ENCODE results near the gene HTR3D. TPM values are rescaled to one million over a fixed set of nuclear protein-coding genes. Genes with fewer than 3 reads are reported as not detected.
A peak's percentile ranks its signal among the peaks of the same experiment; 100 is the strongest.

HTR3D gene
- polyA plus RNA-seq, 1 donor (not counting 4 experiments of a cell fraction or from before 2014, with no cell fraction given) = not detected

DNA sequence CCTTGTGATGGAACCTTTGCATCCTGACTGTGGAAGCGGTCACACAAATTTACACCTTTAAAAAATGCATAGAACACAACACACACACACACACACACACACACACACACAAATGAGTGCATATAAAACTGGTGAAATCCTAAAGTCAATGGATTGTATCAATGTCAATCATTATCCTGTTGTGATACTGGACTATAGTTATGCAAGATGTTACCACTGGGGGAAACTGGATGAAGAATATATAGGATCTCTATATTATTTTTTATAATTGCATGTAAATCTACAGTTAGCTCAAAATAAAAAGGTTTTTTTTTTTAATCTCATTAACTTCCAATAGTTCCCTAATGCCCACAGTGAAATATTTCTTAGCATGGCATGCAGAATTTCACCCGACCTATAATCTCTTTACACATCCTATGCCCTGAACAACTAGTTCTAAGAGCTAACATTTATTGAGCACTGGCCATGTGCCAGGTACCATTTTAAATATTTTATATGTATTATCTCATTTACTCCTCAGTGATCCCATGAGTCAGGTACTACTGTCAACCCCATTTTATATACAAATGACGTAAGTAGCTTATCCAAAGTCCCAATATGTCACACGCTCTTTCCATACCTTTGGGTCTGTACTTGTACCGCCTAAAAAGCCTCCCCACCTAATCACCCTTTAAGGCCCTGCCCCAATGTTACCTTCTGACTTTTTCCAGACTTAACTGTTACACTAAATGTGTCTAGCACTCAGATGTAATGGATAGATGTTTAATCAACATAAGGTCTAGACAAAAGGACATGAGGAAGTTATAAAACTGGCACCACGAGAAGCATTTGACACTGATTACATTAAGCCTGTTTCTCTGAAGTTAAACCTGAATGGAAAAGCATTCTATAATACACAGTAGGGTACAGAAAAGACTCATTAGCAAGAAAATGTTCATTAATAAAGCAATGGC lies 19.3 kb upstream of the HTR3D start:
- Histone ChIP-seq H3K36me3 (ENCODE audit: control insufficient read depth in 2 of 2, extremely low read depth in 1 of 2, insufficient read depth in 2 of 2, low read length in 2 of 2) (peaks cover 0 to 10% of the 10 kb centered on the region in 2 experiments), H3K4me3 (ENCODE audit: control insufficient read depth in 2 of 3, extremely low read depth in 1 of 3, insufficient read depth in 2 of 3, low read depth in 1 of 3, low read length in 3 of 3) (no peak overlapping the region), H3K9ac (ENCODE audit: control insufficient read depth, extremely low read depth, insufficient read depth, low read length) (no peak overlapping the region), H3K4me1 (ENCODE audit: control insufficient read depth, extremely low read depth, insufficient read depth, low read length) (peaks cover 17% of the 10 kb centered on the region), H3K4me2 (ENCODE audit: control insufficient read depth, extremely low read depth, insufficient read depth, low read depth, low read length) (no peak overlapping the region), H4K20me1 (ENCODE audit: control insufficient read depth, extremely low read depth, insufficient read depth, low read length) (no peaks in the 10 kb centered on the region), H3K9me1 (ENCODE audit: control insufficient read depth, extremely low read depth, insufficient read depth, low read length) (no peaks in the 10 kb centered on the region), H2AFZ (ENCODE audit: control insufficient read depth, low read length) (no peak overlapping the region), H3K9me3 (ENCODE audit: control insufficient read depth, low read depth, low read length) (no peaks in the 10 kb centered on the region), H3K79me2 (ENCODE audit: control insufficient read depth, insufficient read depth, low read length) (peaks cover 21% of the 10 kb centered on the region), H3K27ac (ENCODE audit: control insufficient read depth, insufficient read depth, low read length) (no peak overlapping the region), H3K27me3 (ENCODE audit: control insufficient read depth, extremely low read depth, insufficient read depth, low read length) (no peaks in the 10 kb centered on the region)
- TF ChIP-seq EZH2 (IDR thresholded peaks at IDR 0.05; ENCODE audit: low read length) = no peak
- TF ChIP-seq CTCF (optimal IDR thresholded peaks at IDR 0.05 in 1 of 3, IDR thresholded peaks at IDR 0.05 in 1 of 3, conservative IDR thresholded peaks at IDR 0.05 in 1 of 3; ENCODE audit: extremely low read depth in 1 of 3, insufficient read depth in 2 of 3, low read length in 3 of 3) = no peak
- DNase-seq (ENCODE audit: low read depth, low spot score) (no peak), FAIRE-seq (no peak)
- dilution Hi-C loops (cut with MboI; ENCODE audit: extremely low pct_ligation_motif_present, low sequenced_read_pairs) = no loop called here

DNA sequence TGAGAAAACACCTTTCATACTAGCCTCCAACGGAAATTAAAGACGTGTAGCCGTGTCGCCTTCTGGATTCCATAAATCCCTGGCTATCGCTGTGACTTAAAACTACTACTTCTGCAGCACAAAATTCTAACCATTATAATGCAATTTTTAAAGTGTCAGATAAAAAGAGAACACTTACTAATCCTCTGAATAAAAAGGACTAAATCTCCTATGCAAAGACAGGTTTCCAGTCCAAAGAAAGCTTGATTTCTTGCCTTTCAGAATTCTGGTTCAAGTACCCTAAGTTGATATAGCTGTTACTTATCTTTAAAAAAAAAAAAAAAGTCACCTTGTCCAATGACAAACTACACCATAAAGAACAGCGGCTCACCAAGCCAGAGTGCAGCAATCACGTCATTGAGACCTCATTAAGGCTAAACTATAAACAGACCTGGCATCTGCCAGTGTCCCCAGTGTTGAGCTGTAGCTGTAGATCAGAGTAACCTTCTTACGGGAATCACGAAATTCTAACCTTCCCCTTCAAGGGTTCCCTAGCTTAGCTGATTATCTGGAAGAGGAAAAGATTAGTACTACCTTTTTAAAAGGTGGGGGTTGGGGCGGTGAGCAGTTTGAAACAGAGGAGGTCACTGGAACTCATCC lies 16.0 kb upstream of the HTR3D start:
- peaks cover 0 to 10% of the 10 kb centered on the region in 2 experiments for H3K36me3 ChIP-seq (ENCODE audit: control insufficient read depth in 2 of 2, extremely low read depth in 1 of 2, insufficient read depth in 2 of 2, low read length in 2 of 2)
- H3K27me3 ChIP-seq (ENCODE audit: control insufficient read depth, extremely low read depth, insufficient read depth, low read length) = no peaks in the 10 kb centered on the region
- dilution Hi-C loops (cut with MboI; ENCODE audit: extremely low pct_ligation_motif_present, low sequenced_read_pairs) = no loop called here
- no peaks in the 10 kb centered on the region for H4K20me1 ChIP-seq (ENCODE audit: control insufficient read depth, extremely low read depth, insufficient read depth, low read length)
- H3K9ac ChIP-seq (ENCODE audit: control insufficient read depth, extremely low read depth, insufficient read depth, low read length) = no peak overlapping the region
- H2AFZ ChIP-seq (ENCODE audit: control insufficient read depth, low read length) = no peak overlapping the region
- TF ChIP-seq CTCF (optimal IDR thresholded peaks at IDR 0.05 in 1 of 3, IDR thresholded peaks at IDR 0.05 in 1 of 3, conservative IDR thresholded peaks at IDR 0.05 in 1 of 3; ENCODE audit: extremely low read depth in 1 of 3, insufficient read depth in 2 of 3, low read length in 3 of 3) (no peak), EZH2 (IDR thresholded peaks at IDR 0.05; ENCODE audit: low read length) (no peak)
- H3K27ac ChIP-seq (ENCODE audit: control insufficient read depth, insufficient read depth, low read length) = no peak overlapping the region
- peaks cover 23% of the 10 kb centered on the region for H3K79me2 ChIP-seq (ENCODE audit: control insufficient read depth, insufficient read depth, low read length)
- H3K9me1 ChIP-seq (ENCODE audit: control insufficient read depth, extremely low read depth, insufficient read depth, low read length) = no peaks in the 10 kb centered on the region
- H3K4me3 ChIP-seq (ENCODE audit: control insufficient read depth in 2 of 3, extremely low read depth in 1 of 3, insufficient read depth in 2 of 3, low read depth in 1 of 3, low read length in 3 of 3) = peak overlapping the region in 1 of 3 experiments; percentile 12
- no peak for FAIRE-seq
- DNase-seq (ENCODE audit: low read depth, low spot score) = no peak
- no peaks in the 10 kb centered on the region for H3K9me3 ChIP-seq (ENCODE audit: control insufficient read depth, low read depth, low read length)
- H3K4me1 ChIP-seq (ENCODE audit: control insufficient read depth, extremely low read depth, insufficient read depth, low read length) = peaks cover 18% of the 10 kb centered on the region
- peak overlapping the region; percentile 98 for H3K4me2 ChIP-seq (ENCODE audit: control insufficient read depth, extremely low read depth, insufficient read depth, low read depth, low read length)

Data from keratinocyte (primary cell).